ENCODE measurements around the gene GRB10.

- TF ChIP-seq CTCF (IDR thresholded peaks at IDR 0.05 in 4 of 5, conservative IDR thresholded peaks at IDR 0.05 in 1 of 5), result no peak
- no peak for TF ChIP-seq POLR2A (IDR thresholded peaks at IDR 0.05)
Observed at GRCh38 chr7:50790381-50790780, 7.7 kb upstream of the GRB10 start.
